ENCODE data around the gene SYT5.

- TF ChIP-seq CTCF (IDR thresholded peaks at IDR 0.05) (no peak), POLR2A (IDR thresholded peaks at IDR 0.05) (no peak)
Measured at GRCh38 chr19:55186080-55186479, 6.0 kb upstream of the SYT5 start.
